Measurements from ENCODE around the gene TGFB3. TPM values are rescaled to one million over a fixed set of nuclear protein-coding genes. Genes with fewer than 3 reads are reported as not detected.
"Not testable (repeated sequence)": the region's sequence is repeated elsewhere in the genome, so short reads cannot be mapped to it uniquely, and the experiment has no call there.

TGFB3 gene
- total and polyA plus RNA-seq, 10 donors = 4.0 to 61.0 (median 8.3) TPM

DNA sequence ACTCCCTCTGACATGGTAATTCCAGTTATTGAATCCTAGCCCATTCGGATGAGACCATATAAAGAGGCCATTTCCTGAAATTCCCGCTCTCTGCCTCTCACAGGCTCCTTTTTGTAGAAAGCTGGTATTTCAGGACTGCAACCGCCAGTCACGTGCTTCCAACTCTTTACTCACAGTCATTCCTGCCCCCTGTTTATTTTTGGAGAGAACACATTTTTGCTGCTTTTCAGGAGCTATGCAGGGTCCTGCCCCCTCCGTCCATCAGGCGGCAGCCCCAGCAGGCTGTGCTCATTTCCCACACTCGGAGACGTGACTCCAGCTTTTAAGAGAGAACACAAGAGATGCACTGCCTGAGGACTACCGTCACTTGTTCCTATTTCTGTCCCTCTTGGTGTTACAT lies 30.6 kb upstream of the TGFB3 start:
- no peaks in the 10 kb centered on the region for H3K27me3 ChIP-seq (replicated peaks in 1 of 7)
- H3K9me3 ChIP-seq = no peaks in the 10 kb centered on the region
- intact Hi-C loops (cut with DNase I; ENCODE audit: low total_unique reads) = no loop called here
- no peak for DNase-seq
- peak overlapping the region in 7 of 8 donors; percentile 37 to 73 (median 66) for H3K27ac ChIP-seq
- H3K4me3 ChIP-seq = no peak overlapping the region
- no peaks in the 10 kb centered on the region for H3K4me1 ChIP-seq
- peak in 2 of 3 donors; percentile 57 to 72 for TF ChIP-seq POLR2AphosphoS5 (IDR thresholded peaks at IDR 0.05)
- TF ChIP-seq CTCF (IDR thresholded peaks at IDR 0.05 in 8 of 11, conservative IDR thresholded peaks at IDR 0.05 in 3 of 11) = peak in 3 of 11 experiments; percentile 7 to 14 (median 8)
- TF ChIP-seq POLR2A (IDR thresholded peaks at IDR 0.05) = no peak
- peaks cover 0 to 83% (median 10%) of the 10 kb centered on the region in 6 donors for H3K36me3 ChIP-seq
- 80 to 86% (median 86%) methylated on average over 9 of the region's 9 CpGs for WGBS, 5 donors

GRCh38 chr14:76011930-76012329 lies 30.1 kb upstream of the TGFB3 start:
- no peaks in the 10 kb centered on the region for H3K27me3 ChIP-seq (replicated peaks in 1 of 7)
- no peak overlapping the region for H3K4me3 ChIP-seq
- intact Hi-C loops (cut with DNase I; ENCODE audit: low total_unique reads) = no loop called here
- TF ChIP-seq POLR2AphosphoS5 (IDR thresholded peaks at IDR 0.05) (no peak), CTCF (IDR thresholded peaks at IDR 0.05 in 8 of 11, conservative IDR thresholded peaks at IDR 0.05 in 3 of 11) (no peak), POLR2A (IDR thresholded peaks at IDR 0.05) (no peak)
- DNase-seq = no peak
- no peaks in the 10 kb centered on the region for H3K4me1 ChIP-seq
- H3K27ac ChIP-seq = peak overlapping the region in 6 of 8 donors; percentile 34 to 59 (median 37)
- no peaks in the 10 kb centered on the region for H3K9me3 ChIP-seq
- H3K36me3 ChIP-seq = peaks cover 0 to 83% (median 10%) of the 10 kb centered on the region in 6 donors

GRCh38 chr14:76009627-76010026 lies 27.8 kb upstream of the TGFB3 start:
- intact Hi-C loops (cut with DNase I; ENCODE audit: low total_unique reads); H3K4me1 ChIP-seq; H3K4me3 ChIP-seq; DNase-seq; H3K27me3 ChIP-seq (replicated peaks in 1 of 7); H3K27ac ChIP-seq: not testable (repeated sequence)
- peaks cover 0 to 95% (median 26%) of the 10 kb centered on the region in 6 donors for H3K36me3 ChIP-seq
- H3K9me3 ChIP-seq = peaks cover 0 to 12% (median 10%) of the 10 kb centered on the region in 8 donors
- WGBS, 5 donors = 69 to 100% (median 89%) methylated on average over 3 of the region's 3 CpGs

DNA sequence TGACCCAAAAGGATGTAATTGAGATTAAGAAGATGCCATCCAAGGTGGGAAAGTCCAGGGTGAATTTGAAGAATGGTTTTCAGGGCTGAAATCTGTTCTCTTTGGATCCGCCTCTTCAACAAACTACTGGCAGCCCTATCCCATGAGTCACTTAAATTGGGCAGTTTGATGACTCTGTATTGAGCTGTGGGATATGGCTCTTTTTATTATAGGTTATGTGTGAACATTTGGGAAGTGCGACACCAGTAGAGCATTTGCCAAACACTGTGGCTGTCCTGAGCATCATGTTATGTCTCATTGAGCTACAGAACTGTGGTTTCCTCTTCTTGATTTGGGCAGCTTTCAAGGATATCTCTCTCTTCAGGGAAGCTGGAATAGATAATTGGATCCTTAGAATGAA lies 26.1 kb upstream of the TGFB3 start:
- TF ChIP-seq POLR2AphosphoS5 (IDR thresholded peaks at IDR 0.05) (no peak), CTCF (IDR thresholded peaks at IDR 0.05 in 8 of 11, conservative IDR thresholded peaks at IDR 0.05 in 3 of 11) (no peak), POLR2A (IDR thresholded peaks at IDR 0.05) (no peak)
- Histone ChIP-seq H3K4me1 (no peaks in the 10 kb centered on the region), H3K4me3 (no peak overlapping the region), H3K27me3 (replicated peaks in 1 of 7) (no peaks in the 10 kb centered on the region), H3K9me3 (peaks cover 0 to 27% (median 23%) of the 10 kb centered on the region in 8 donors), H3K27ac (no peak overlapping the region), H3K36me3 (peaks cover 0 to 95% (median 31%) of the 10 kb centered on the region in 6 donors)
- intact Hi-C loops (cut with DNase I; ENCODE audit: low total_unique reads) = no loop called here
- WGBS, 5 donors = 90 to 99% (median 98%) methylated on average over 2 of the region's 2 CpGs
- no peak for DNase-seq

GRCh38 chr14:76007379-76007778 lies 25.6 kb upstream of the TGFB3 start:
- no peak for DNase-seq
- H3K4me1 ChIP-seq = no peaks in the 10 kb centered on the region
- 92 to 96% (median 93%) methylated on average over 1 of the region's 1 CpG for WGBS, 5 donors
- intact Hi-C loops (cut with DNase I; ENCODE audit: low total_unique reads) = no loop called here
- no peak overlapping the region for H3K4me3 ChIP-seq
- no peaks in the 10 kb centered on the region for H3K27me3 ChIP-seq (replicated peaks in 1 of 7)
- peaks cover 0 to 92% (median 29%) of the 10 kb centered on the region in 6 donors for H3K36me3 ChIP-seq
- no peak overlapping the region for H3K27ac ChIP-seq
- TF ChIP-seq POLR2AphosphoS5 (IDR thresholded peaks at IDR 0.05) (no peak), CTCF (IDR thresholded peaks at IDR 0.05 in 8 of 11, conservative IDR thresholded peaks at IDR 0.05 in 3 of 11) (no peak), POLR2A (IDR thresholded peaks at IDR 0.05) (no peak)
- peaks cover 0 to 27% (median 23%) of the 10 kb centered on the region in 8 donors for H3K9me3 ChIP-seq
